MCF 10A (cell line): Measurements from ENCODE around the gene ALDH18A1. TPM values are rescaled to one million over a fixed set of nuclear protein-coding genes. Genes with fewer than 3 reads are reported as not detected.

Experiments
- BruUV-seq: library from RNA; stranded (reverse); fragments of 400-500 nt; replicated peaks from 2 replicates; lab custom pipeline; 2021; lab: Mats Ljungman, UMichigan
- CTCF ChIA-PET: fragments of 300-600 bp; sonication (Branson Sonifier 250); formaldehyde crosslinking; extraction: SDS; loops from one replicate; lab custom pipeline; 2021; ENCODE audit warnings: antibody characterized with exemption, inconsistent platforms; lab: Yijun Ruan, JAX
- POLR2A ChIA-PET: fragments of 300-600, 350-650 bp; sonication (Branson Sonifier 250); formaldehyde crosslinking; extraction: SDS; loops from one replicate; lab custom pipeline; 2020; ENCODE audit warnings: antibody characterized with exemption, inconsistent platforms; lab: Yijun Ruan, JAX
- DNase-seq: peaks from one replicate; pipeline ENCODE4 v3.0.0-alpha.2; 2018; ENCODE audit not compliant: unreplicated experiment
- H3K27ac Mint-ChIP-seq: one replicate; pipeline ENCODE4 v1.8.0; 2022; ENCODE audit warnings: mild to moderate bottlenecking, low read depth, mixed read lengths; ENCODE audit not compliant: unreplicated experiment
- H3K27me3 Mint-ChIP-seq: one replicate; pipeline ENCODE4 v1.8.0; 2022; ENCODE audit warnings: mixed read lengths; ENCODE audit not compliant: insufficient read depth, unreplicated experiment
- H3K36me3 Mint-ChIP-seq: one replicate; pipeline ENCODE4 v1.8.0; 2022; ENCODE audit warnings: mild to moderate bottlenecking, moderate library complexity, mixed read lengths; ENCODE audit not compliant: insufficient read depth, unreplicated experiment
- H3K4me1 Mint-ChIP-seq: one replicate; pipeline ENCODE4 v1.8.0; 2022; ENCODE audit warnings: mixed read lengths; ENCODE audit not compliant: insufficient read depth, unreplicated experiment
- H3K4me3 Mint-ChIP-seq: one replicate; pipeline ENCODE4 v1.8.0; 2022; ENCODE audit warnings: mild to moderate bottlenecking, moderate library complexity, mixed read lengths; ENCODE audit not compliant: unreplicated experiment
- H3K9me3 Mint-ChIP-seq: one replicate; pipeline ENCODE4 v1.8.0; 2022; ENCODE audit warnings: mixed read lengths; ENCODE audit not compliant: unreplicated experiment
- CTCF ChIP-seq: fragments of 200-600 bp; IDR thresholded peaks from one replicate; pipeline ENCODE4 v1.8.0; 2022; ENCODE audit warnings: antibody characterized with exemption, mild to moderate bottlenecking; ENCODE audit not compliant: unreplicated experiment
- intact Hi-C: fragments of 100-400 bp; cut with micrococcal nuclease; formaldehyde crosslinking; loops from 2 replicates; pipeline ENCODE4 v1.14.1; 2022
- total RNA-seq: library from RNA; stranded (reverse); gene quantifications from 2 replicates; pipeline ENCODE4 v1.2.3, GENCODE V29; 2022

Gene ALDH18A1
- total RNA-seq, 1 experiment from 2014 or later, result 91.0 TPM

- POLR2A ChIA-PET, result no interaction called here
- BruUV-seq, result no TSS peak
- Mint-ChIP-seq H3K36me3 (no peaks in the 10 kb centered on the region), H3K27me3 (peaks cover 26% of the 10 kb centered on the region), H3K27ac (no peak overlapping the region), H3K4me1 (peaks cover 5% of the 10 kb centered on the region), H3K4me3 (no peak overlapping the region), H3K9me3 (no peaks in the 10 kb centered on the region)
- DNase-seq, result no peak
- CTCF ChIA-PET, result interaction anchor here (1.4 kb wide), 1 partner anchor 201 kb away, joined by 6 read pairs; no protein-coding TSS in a partner anchor
- no peak for TF ChIP-seq CTCF
- intact Hi-C loops, result no loop called here
Observed at GRCh38 chr10:95574649-95575365, 81.7 kb downstream of the ALDH18A1 start.

GRCh38 chr10:95573964-95574604, 82.4 kb downstream of the ALDH18A1 start:
- no peak for TF ChIP-seq CTCF
- Mint-ChIP-seq H3K27ac (no peak overlapping the region), H3K9me3 (no peaks in the 10 kb centered on the region), H3K4me1 (peaks cover 5% of the 10 kb centered on the region), H3K36me3 (no peaks in the 10 kb centered on the region), H3K4me3 (no peak overlapping the region), H3K27me3 (peaks cover 19% of the 10 kb centered on the region)
- BruUV-seq, result no TSS peak
- intact Hi-C loops, result no loop called here
- no peak for DNase-seq
- ChIA-PET POLR2A (no interaction called here), CTCF (interaction anchor here (1.2 to 1.4 kb wide), 2 partner anchors 144 to 200 kb away, joined by 5 to 6 read pairs; no protein-coding TSS in a partner anchor)

GRCh38 chr10:95573527-95573926, 83.0 kb downstream of the ALDH18A1 start:
- peaks cover 19% of the 10 kb centered on the region for H3K27me3 Mint-ChIP-seq
- no peak overlapping the region for H3K27ac Mint-ChIP-seq
- no peaks in the 10 kb centered on the region for H3K9me3 Mint-ChIP-seq
- no peak for TF ChIP-seq CTCF
- BruUV-seq, result no TSS peak
- ChIA-PET CTCF (interaction anchor here (1.1 to 1.4 kb wide), 3 partner anchors 143 to 199 kb away, joined by 4 to 6 read pairs (median 5); no protein-coding TSS in a partner anchor), POLR2A (no interaction called here)
- H3K4me3 Mint-ChIP-seq, result no peak overlapping the region
- peaks cover 5% of the 10 kb centered on the region for H3K4me1 Mint-ChIP-seq
- intact Hi-C loops, result no loop called here
- no peaks in the 10 kb centered on the region for H3K36me3 Mint-ChIP-seq
- DNase-seq, result no peak

- CTCF ChIA-PET, result interaction anchor here (1.1 kb wide), 1 partner anchor 198 kb away, joined by 4 read pairs; no protein-coding TSS in a partner anchor
- no peak for TF ChIP-seq CTCF
- BruUV-seq, result no TSS peak
- H3K27me3 Mint-ChIP-seq, result peaks cover 19% of the 10 kb centered on the region
- H3K9me3 Mint-ChIP-seq, result no peaks in the 10 kb centered on the region
- H3K4me3 Mint-ChIP-seq, result no peak overlapping the region
- peaks cover 10% of the 10 kb centered on the region for H3K4me1 Mint-ChIP-seq
- no peak for DNase-seq
- no peaks in the 10 kb centered on the region for H3K36me3 Mint-ChIP-seq
- intact Hi-C loops, result no loop called here
- POLR2A ChIA-PET, result interaction anchor here (0.6 to 1.1 kb wide), 2 partner anchors 16 to 969 kb away, joined by 3 read pairs; no protein-coding TSS in a partner anchor
- H3K27ac Mint-ChIP-seq, result no peak overlapping the region
Observed at GRCh38 chr10:95572131-95572820, 84.2 kb downstream of the ALDH18A1 start.
